Aorta (tissue), 5 donors: Measurements from ENCODE around the gene CACNA1B. TPM values are rescaled to one million over a fixed set of nuclear protein-coding genes. Genes with fewer than 3 reads are reported as not detected.

Experiments used
- ATAC-seq: fragments of 200-7000 bp; cut with Tn5 transposase; one replicate; pipeline ENCODE4 v1.9.1; 2022; ENCODE audit warnings: moderate library complexity; ENCODE audit not compliant: low FRiP score
- DNase-seq, 2 donors: peaks; one replicate each; pipeline ENCODE4 v3.0.0-alpha.2; 2020
- H3K27ac ChIP-seq, 2 donors: one replicate each; pipeline ENCODE4 v1.5.1; 2013; ENCODE audit warnings: low read length in 2 of 2, mild to moderate bottlenecking in 2 of 2, moderate library complexity in 2 of 2, control low read depth in 1 of 2, inconsistent platforms in 1 of 2, low read depth in 1 of 2
- H3K27me3 ChIP-seq, 2 donors: one replicate each; pipeline ENCODE4 v1.6.1; 2013; ENCODE audit warnings: control low read depth in 1 of 2, low read length in 1 of 2, mild to moderate bottlenecking in 1 of 2, moderate library complexity in 1 of 2; ENCODE audit not compliant: insufficient read depth in 2 of 2, control insufficient read depth in 1 of 2
- H3K36me3 ChIP-seq, 2 donors: one replicate each; pipeline ENCODE4 v1.6.1; 2013; ENCODE audit warnings: control low read depth in 1 of 2, low read length in 1 of 2, mild to moderate bottlenecking in 1 of 2; ENCODE audit not compliant: insufficient read depth in 2 of 2, control insufficient read depth in 1 of 2
- H3K4me1 ChIP-seq, 2 donors: one replicate each; pipeline ENCODE4 v1.6.1; 2013; ENCODE audit warnings: low read length in 2 of 2, control low read depth in 1 of 2, mild to moderate bottlenecking in 1 of 2, moderate library complexity in 1 of 2; ENCODE audit not compliant: insufficient read depth in 2 of 2, control insufficient read depth in 1 of 2
- H3K4me3 ChIP-seq, 2 donors: one replicate each; pipeline ENCODE4 v1.5.1; 2013; ENCODE audit warnings: low read length in 2 of 2, control low read depth in 1 of 2, mild to moderate bottlenecking in 1 of 2
- H3K9me3 ChIP-seq: one replicate; pipeline ENCODE4 v1.6.1; 2013; ENCODE audit warnings: mild to moderate bottlenecking, low read length; ENCODE audit not compliant: control insufficient read depth
- WGBS, 2 donors: extraction: QIAGEN DNeasy Blood & Tissue Kit; methylation state at CpG; one replicate each; pipeline ENCODE4 v1.1.7; 2013; 5-methylcytosine and 5-hydroxymethylcytosine counted together
- intact Hi-C, 2 donors: fragments of 100-400 bp; cut with DNase I; formaldehyde crosslinking; loops; one replicate each; pipeline versions ENCODE4 v1.14.2 to v1.15.0; 2022
- polyA plus RNA-seq, 2 donors: library from polyadenylated mRNA; stranded (reverse); fragments of 200-250 nt; gene quantifications; one replicate each; pipeline ENCODE4 v1.2.3, GENCODE V29; 2013
- total RNA-seq, 2 donors: library from RNA; stranded (reverse); fragmentation: NEBNext Ultra II Directional; extraction: Animal tissue kit (Norgen Biotek cat#: 25700); gene quantifications; one replicate each; pipeline ENCODE4 v1.2.1, GENCODE V29; 2021
- donor health status: healthy with polysubstance abuse.
- donor health status: Bipolar disorder and iron deficiency.
- donor health status: DM: no; HTN: no; CAD: no.
- donor health status: DM: no; HTN: no; CAD: no.
- donor health status: DM: yes; HTN: yes; CAD: no.

The CACNA1B gene
- total and polyA plus RNA-seq, 4 donors = under 0.01 to 0.05 (median 0.03) TPM; not detected in 1

DNA sequence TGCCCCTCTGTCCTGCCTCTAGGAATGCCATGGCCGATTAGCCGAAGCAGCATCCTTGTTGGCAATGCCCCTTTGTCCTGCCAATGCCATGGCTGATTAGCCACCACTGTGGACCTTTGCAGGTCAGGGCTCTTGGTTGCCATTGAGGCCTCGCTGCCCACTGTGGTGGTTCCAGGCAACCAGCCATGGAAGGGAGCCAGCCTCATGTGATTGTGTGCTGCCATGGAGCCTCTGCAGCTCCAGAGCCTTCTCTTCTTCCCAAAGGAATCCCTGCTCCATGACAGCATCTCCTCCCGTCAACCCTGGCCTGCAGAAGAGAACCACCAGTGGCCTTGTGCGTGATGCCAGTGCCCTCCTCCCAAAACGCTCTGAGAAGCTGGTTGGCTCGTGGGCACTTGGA, 187.0 kb downstream of the CACNA1B start:
- no peak overlapping the region for H3K4me3 ChIP-seq
- 81 to 85% methylated on average over 7 of the region's 7 CpGs for WGBS, 2 donors
- no peak for DNase-seq
- no peak overlapping the region for H3K27ac ChIP-seq
- no peaks in the 10 kb centered on the region for H3K27me3 ChIP-seq
- no peaks in the 10 kb centered on the region for H3K4me1 ChIP-seq
- intact Hi-C loops = no loop called here
- no peak for ATAC-seq
- H3K9me3 ChIP-seq = no peaks in the 10 kb centered on the region
- no peaks in the 10 kb centered on the region for H3K36me3 ChIP-seq

DNA sequence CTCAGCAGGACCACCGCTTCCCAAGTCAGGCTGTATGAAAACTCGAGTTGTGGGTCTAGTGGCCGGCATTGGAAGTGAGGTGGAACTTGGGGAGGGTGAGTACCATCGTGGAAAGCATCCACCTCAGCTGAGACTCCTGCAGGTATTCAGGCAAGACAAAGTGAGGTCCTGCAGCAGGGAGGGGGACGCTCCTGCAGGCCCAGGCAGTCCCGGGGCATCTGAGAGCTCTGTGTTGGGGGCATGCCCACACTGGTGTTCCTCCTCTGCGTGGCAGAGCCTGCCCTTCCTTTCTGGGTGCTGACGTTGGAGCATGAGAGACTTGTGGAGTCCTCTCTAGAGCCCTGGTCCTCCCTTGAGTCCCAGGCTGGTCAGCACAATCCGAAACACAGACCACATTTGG, 187.7 kb downstream of the CACNA1B start:
- ATAC-seq (no peak), DNase-seq (peak in 1 of 2 donors; percentile 50)
- intact Hi-C loops = no loop called here
- no peak overlapping the region for H3K4me3 ChIP-seq
- no peak overlapping the region for H3K27ac ChIP-seq
- H3K36me3 ChIP-seq = no peaks in the 10 kb centered on the region
- H3K9me3 ChIP-seq = no peaks in the 10 kb centered on the region
- H3K27me3 ChIP-seq = no peaks in the 10 kb centered on the region
- whole genome bisulfite sequencing, 2 donors = 79 to 82% methylated on average over 9 of the region's 9 CpGs
- H3K4me1 ChIP-seq = no peaks in the 10 kb centered on the region

DNA sequence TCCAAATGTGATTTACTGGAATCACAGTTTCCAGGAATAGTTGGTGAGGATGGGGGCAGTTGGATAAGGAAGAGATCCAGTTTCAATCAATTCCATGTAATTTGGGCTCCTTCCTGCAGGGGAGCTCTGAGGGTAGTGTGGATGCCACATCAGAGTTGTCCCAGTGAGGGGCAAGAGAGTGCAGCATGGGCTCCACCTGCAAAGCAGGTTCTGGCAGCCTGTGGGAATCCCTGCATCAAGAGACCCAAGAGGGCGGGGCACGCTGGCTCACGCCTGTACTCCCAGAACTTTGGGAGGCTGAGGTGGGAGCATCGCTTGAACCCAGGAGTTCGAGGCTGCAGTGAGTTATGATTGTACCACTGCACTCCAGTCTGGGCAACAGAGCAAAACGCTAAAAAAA, 188.5 kb downstream of the CACNA1B start:
- H3K4me1 ChIP-seq = no peaks in the 10 kb centered on the region
- WGBS, 2 donors = 67 to 73% methylated on average over 6 of the region's 6 CpGs
- H3K36me3 ChIP-seq = no peaks in the 10 kb centered on the region
- no peak for ATAC-seq
- no peak overlapping the region for H3K27ac ChIP-seq
- H3K4me3 ChIP-seq = no peak overlapping the region
- intact Hi-C loops = no loop called here
- no peaks in the 10 kb centered on the region for H3K9me3 ChIP-seq
- peak in 1 of 2 donors; percentile 30 for DNase-seq
- H3K27me3 ChIP-seq = no peaks in the 10 kb centered on the region

DNA sequence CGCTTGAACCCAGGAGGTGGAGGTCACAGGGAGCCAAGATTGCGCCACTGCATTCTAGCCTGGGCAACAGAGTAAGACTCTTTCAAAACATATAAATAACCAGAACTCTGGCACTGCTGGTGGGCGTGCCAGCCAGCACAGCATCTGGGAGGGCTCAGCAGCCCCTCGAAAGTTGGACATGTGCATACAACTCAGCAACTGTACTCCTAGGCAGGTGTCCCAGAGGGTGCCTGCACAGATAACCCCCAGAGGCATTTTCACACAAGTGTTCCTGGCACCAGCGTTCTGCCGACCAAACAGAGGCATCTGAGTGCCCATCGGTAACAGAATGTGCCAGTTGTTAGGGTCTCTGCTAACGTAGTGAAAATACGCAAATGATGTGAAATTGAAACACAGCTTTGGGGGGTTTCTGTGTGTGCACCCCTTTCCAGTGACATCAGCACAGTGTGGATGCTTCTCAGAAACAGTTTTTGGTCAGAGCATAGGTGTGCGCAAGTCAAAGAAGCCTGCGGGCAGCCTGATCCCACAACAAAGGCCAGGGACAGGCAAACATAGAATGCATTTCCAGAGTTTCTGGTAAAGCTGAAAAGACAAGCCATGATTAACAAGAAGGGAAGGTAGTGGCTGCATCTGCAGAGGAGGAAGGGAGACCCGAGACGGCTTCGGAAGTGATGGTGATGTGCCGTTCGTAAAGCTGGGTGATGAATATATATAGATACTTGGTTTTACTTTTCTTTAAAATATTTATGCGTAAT, 190.2 kb downstream of the CACNA1B start:
- intact Hi-C loops = no loop called here
- WGBS, 2 donors = 82 to 85% methylated on average over 17 of the region's 17 CpGs
- no peak overlapping the region for H3K27ac ChIP-seq
- no peaks in the 10 kb centered on the region for H3K4me1 ChIP-seq
- DNase-seq (peak in 1 of 2 donors; percentile 49), ATAC-seq (no peak)
- H3K27me3 ChIP-seq = no peaks in the 10 kb centered on the region
- no peaks in the 10 kb centered on the region for H3K36me3 ChIP-seq
- H3K4me3 ChIP-seq = no peak overlapping the region
- H3K9me3 ChIP-seq = no peaks in the 10 kb centered on the region

DNA sequence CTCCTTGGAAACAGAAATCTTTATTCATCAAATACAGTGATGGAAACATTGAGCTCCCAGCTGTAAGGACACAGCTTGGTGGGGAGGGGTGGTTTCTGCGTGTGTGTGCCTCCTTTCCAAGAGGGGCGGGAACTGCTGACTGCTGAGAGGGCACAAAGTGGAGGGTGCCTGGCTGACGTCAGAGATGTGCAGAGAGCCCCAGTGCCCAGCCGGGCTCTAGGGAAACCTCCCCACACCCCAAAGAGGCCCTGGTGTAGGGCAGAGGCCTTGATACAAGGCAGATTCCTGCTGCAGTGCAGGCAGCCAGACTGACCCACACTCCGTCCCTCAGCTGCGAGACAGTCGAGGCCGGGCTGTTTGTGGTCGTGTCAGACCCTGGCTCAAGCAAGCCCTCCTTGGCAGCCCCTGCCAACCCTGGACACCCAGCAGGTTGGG, 191.0 kb downstream of the CACNA1B start:
- Histone ChIP-seq H3K27ac (no peak overlapping the region), H3K4me1 (no peaks in the 10 kb centered on the region), H3K27me3 (no peaks in the 10 kb centered on the region), H3K36me3 (no peaks in the 10 kb centered on the region), H3K9me3 (no peaks in the 10 kb centered on the region), H3K4me3 (no peak overlapping the region)
- intact Hi-C loops = no loop called here
- DNase-seq = peak in 1 of 2 donors; percentile 64
- 32 to 41% methylated on average over 9 of the region's 9 CpGs for WGBS, 2 donors
- ATAC-seq = no peak

DNA sequence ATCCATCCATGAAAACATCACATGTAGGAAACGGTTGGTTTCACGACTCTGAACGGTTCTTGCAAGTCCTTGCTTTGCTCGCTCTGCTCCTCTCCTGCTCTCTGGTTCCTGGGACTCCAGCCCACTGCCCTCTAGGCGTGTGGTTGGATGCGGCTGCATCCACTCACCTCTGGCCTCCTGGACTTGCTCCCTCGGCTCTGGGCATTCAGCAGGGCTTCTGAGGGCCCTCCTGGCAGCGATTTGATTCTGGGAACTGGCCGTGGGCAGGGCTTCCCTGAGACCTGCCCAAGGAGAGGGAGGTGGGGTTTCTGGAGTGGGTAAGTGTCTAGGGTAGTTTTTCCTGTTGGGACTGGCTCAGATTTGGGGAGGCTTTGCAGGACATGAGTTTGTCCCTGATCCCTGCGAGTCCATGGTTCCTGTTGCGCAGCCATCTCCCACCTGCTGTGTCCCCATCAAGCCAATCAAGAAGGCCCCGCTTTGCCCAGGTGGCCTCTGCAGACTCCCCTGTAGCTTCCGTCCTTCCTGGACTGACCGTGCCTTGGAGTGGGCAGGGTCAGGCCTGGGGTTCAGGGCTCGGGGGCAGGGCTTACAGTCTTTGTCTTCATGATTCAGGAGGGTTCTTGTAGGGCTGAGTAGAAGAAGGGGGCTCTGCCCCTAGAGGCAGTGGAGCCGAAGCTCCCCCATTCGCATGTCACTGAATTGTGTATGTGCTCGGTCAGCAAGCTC, 192.3 kb downstream of the CACNA1B start:
- intact Hi-C loops = no loop called here
- ATAC-seq = no peak
- Histone ChIP-seq H3K4me3 (no peak overlapping the region), H3K4me1 (no peaks in the 10 kb centered on the region), H3K27ac (no peak overlapping the region), H3K27me3 (no peaks in the 10 kb centered on the region), H3K36me3 (no peaks in the 10 kb centered on the region), H3K9me3 (no peaks in the 10 kb centered on the region)
- 65 to 67% methylated on average over 18 of the region's 18 CpGs for WGBS, 2 donors
- DNase-seq = peak in 1 of 2 donors; percentile 45

DNA sequence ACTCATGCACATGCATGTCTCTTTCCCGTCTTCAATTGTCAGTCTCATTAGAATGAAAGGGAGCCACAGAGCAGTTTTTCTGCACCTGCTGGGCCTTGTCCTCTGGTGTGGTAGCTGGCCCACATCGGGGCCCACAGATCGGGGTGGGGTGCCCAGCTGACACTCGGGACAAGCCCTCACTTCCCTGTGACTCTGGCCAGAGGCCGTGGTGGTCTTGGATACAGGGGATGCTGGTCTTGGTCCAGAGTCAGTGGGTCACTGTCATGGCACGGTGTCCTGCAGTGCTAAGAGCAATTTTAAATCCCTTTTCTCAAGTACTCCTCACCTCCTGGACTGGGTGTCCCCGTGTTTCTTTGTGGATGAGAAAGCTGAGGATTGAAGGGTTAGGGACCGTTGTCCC, 193.2 kb downstream of the CACNA1B start:
- H3K27me3 ChIP-seq = no peaks in the 10 kb centered on the region
- intact Hi-C loops = no loop called here
- DNase-seq (peak in 1 of 2 donors; percentile 55), ATAC-seq (no peak)
- no peaks in the 10 kb centered on the region for H3K9me3 ChIP-seq
- no peak overlapping the region for H3K27ac ChIP-seq
- WGBS, 2 donors = 80 to 83% methylated on average over 8 of the region's 8 CpGs
- no peaks in the 10 kb centered on the region for H3K4me1 ChIP-seq
- no peak overlapping the region for H3K4me3 ChIP-seq
- no peaks in the 10 kb centered on the region for H3K36me3 ChIP-seq

DNA sequence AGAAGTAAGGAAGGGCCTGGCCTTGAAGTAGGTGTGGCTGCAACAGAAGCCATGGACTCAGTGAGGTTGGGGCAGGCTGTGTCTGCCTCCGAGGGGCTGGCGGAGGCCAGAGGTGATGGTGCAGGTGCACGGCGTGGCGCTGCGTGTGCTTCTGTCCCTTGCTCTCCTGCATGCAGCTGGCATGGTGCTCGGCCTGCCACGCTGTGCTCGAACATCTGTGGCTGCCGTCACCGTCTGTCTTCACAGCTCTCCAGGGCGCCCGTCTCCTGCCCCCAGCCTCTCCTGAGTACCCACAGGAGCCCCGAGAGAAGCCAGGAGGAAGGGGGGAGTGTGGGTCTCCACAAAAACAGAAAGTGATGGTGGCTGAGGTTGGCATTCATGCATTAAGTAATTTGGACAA, 193.7 kb downstream of the CACNA1B start:
- DNase-seq (peak in 1 of 2 donors; percentile 41), ATAC-seq (no peak)
- 84 to 89% methylated on average over 14 of the region's 14 CpGs for WGBS, 2 donors
- Histone ChIP-seq H3K4me3 (no peak overlapping the region), H3K36me3 (no peaks in the 10 kb centered on the region), H3K9me3 (no peaks in the 10 kb centered on the region), H3K27ac (no peak overlapping the region), H3K4me1 (no peaks in the 10 kb centered on the region), H3K27me3 (no peaks in the 10 kb centered on the region)
- intact Hi-C loops = no loop called here

DNA sequence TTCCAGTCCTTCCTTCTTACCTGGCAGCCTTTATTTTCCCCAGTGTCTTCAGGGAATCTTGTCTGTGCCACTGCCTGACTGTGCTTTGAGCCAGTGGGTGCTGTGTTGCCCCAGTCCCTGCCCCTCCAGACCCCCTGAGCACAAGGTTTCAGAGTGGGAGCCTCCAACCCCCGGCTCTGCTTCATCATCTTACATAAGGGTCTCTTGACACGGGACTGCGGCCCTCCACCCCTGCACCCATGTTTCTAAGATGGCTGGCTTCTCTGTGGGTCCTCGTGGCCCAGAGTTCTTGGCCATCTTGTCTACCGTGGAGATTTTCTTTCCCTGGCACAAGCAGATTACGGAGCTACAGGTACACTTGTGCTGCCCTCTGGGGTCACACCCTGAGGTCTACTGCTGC, 194.1 kb downstream of the CACNA1B start:
- ATAC-seq (no peak), DNase-seq (peak in 1 of 2 donors; percentile 39)
- intact Hi-C loops = no loop called here
- no peaks in the 10 kb centered on the region for H3K9me3 ChIP-seq
- no peaks in the 10 kb centered on the region for H3K27me3 ChIP-seq
- H3K36me3 ChIP-seq = no peaks in the 10 kb centered on the region
- H3K4me1 ChIP-seq = no peaks in the 10 kb centered on the region
- H3K4me3 ChIP-seq = no peak overlapping the region
- H3K27ac ChIP-seq = no peak overlapping the region
- 81 to 84% methylated on average over 6 of the region's 6 CpGs for WGBS, 2 donors
